Kidney epithelial cell (primary cell): ENCODE data around the gene CLNK. TPM values are rescaled to one million over a fixed set of nuclear protein-coding genes. Genes with fewer than 3 reads are reported as not detected.

Experiments
- DNase-seq: peaks from one replicate; pipeline ENCODE4 v3.0.0-alpha.2; 2010; ENCODE audit warnings: low read depth
- H3K27me3 ChIP-seq: 2 replicates; pipeline ENCODE4 v1.6.0; 2011; ENCODE audit warnings: low read length; ENCODE audit not compliant: control insufficient read depth, insufficient read depth
- H3K36me3 ChIP-seq: 2 replicates; pipeline ENCODE4 v1.5.1; 2011; ENCODE audit warnings: low read length; ENCODE audit not compliant: control insufficient read depth, insufficient read depth
- H3K4me3 ChIP-seq: 2 replicates; pipeline ENCODE4 v1.5.1; 2011; ENCODE audit warnings: low read depth, mild to moderate bottlenecking, control low read depth, low read length
- total RNA-seq: library from RNA; depleted of rRNA; stranded (reverse); fragments of >200 nt; gene quantifications from 2 replicates; pipeline ENCODE4 v1.2.3, GENCODE V29; 2015
- TF ChIP-seq, protein P1 (sequence below): IDR thresholded peaks from 2 replicates; pipeline ENCODE4 v1.5.1; 2011; ENCODE audit warnings: mild to moderate bottlenecking, moderate library complexity, low read length, control low read depth, inconsistent platforms; ENCODE audit not compliant: insufficient read depth, poor library complexity, severe bottlenecking

Gene CLNK
- total RNA-seq, 1 donor from 2014 or later = not detected

DNA sequence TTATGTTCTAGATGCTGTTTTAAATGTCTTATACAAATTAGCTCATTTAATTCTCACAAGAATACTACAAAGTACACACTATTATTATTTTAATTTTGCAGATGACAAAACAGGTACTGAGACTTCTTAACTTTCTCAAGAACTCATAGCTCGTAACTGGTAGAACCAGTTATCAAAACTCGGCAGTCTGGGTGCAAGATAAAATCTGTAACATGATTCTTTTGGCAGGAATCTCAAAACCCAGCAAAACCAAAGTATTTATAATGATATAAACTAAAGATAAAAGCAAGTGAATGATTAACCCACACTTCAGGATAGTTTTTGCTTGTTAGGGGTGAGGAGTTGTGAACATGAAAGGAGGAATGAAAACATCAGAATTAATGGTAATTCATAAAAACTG lies 27.6 kb downstream of the CLNK start:
- Histone ChIP-seq H3K27me3 (no peaks in the 10 kb centered on the region), H3K4me3 (no peak overlapping the region), H3K36me3 (no peaks in the 10 kb centered on the region)
- TF ChIP-seq, protein P1, sequence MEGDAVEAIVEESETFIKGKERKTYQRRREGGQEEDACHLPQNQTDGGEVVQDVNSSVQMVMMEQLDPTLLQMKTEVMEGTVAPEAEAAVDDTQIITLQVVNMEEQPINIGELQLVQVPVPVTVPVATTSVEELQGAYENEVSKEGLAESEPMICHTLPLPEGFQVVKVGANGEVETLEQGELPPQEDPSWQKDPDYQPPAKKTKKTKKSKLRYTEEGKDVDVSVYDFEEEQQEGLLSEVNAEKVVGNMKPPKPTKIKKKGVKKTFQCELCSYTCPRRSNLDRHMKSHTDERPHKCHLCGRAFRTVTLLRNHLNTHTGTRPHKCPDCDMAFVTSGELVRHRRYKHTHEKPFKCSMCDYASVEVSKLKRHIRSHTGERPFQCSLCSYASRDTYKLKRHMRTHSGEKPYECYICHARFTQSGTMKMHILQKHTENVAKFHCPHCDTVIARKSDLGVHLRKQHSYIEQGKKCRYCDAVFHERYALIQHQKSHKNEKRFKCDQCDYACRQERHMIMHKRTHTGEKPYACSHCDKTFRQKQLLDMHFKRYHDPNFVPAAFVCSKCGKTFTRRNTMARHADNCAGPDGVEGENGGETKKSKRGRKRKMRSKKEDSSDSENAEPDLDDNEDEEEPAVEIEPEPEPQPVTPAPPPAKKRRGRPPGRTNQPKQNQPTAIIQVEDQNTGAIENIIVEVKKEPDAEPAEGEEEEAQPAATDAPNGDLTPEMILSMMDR = no peak
- peak; percentile 26 for DNase-seq

DNA sequence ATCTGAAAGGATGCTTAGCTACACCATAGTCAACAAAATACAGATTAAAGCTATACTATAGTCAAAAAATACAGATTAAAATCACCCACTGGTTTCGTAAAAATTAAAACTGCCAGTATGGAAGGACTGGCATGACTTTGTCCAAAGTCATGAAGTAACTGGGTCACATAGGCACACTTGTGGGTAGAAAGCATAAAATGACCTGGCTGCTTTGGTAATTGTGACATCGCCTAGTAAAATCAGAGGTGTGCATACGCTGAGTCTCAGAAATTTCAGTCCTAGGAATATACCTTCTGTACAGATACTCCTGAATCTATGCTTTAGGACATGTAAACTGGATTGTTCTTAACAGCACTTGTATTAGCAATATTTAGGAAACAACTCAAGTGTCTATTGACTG lies 28.1 kb downstream of the CLNK start:
- TF ChIP-seq, protein P1 = no peak
- H3K36me3 ChIP-seq = no peaks in the 10 kb centered on the region
- H3K27me3 ChIP-seq = no peaks in the 10 kb centered on the region
- no peak for DNase-seq
- no peak overlapping the region for H3K4me3 ChIP-seq

GRCh38 chr4:10655968-10656367 lies 28.6 kb downstream of the CLNK start:
- no peak for DNase-seq
- TF ChIP-seq, protein P1 = no peak
- H3K4me3 ChIP-seq = no peak overlapping the region
- H3K36me3 ChIP-seq = no peaks in the 10 kb centered on the region
- no peaks in the 10 kb centered on the region for H3K27me3 ChIP-seq

DNA sequence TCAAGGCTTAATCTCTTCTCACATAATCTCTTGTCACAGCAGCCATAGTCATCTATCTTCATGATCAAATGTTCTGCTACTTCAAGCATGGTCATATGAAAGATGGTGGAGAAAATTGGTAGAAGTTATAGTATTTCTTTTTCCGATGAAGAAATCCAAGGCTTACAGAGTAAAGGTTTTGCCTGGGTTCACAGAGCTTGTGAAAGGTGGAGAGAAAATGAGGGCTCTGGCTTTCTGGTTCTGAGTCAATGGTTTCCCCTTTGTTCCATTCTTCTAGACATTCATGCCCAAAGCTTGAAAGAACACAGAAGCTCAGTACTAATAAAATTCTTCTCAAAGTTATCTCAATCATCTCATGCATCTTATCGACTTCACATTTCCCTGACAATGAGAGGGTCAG lies 36.1 kb downstream of the CLNK start:
- Histone ChIP-seq H3K36me3 (no peaks in the 10 kb centered on the region), H3K27me3 (no peaks in the 10 kb centered on the region), H3K4me3 (no peak overlapping the region)
- DNase-seq = no peak
- TF ChIP-seq, protein P1 = no peak

DNA sequence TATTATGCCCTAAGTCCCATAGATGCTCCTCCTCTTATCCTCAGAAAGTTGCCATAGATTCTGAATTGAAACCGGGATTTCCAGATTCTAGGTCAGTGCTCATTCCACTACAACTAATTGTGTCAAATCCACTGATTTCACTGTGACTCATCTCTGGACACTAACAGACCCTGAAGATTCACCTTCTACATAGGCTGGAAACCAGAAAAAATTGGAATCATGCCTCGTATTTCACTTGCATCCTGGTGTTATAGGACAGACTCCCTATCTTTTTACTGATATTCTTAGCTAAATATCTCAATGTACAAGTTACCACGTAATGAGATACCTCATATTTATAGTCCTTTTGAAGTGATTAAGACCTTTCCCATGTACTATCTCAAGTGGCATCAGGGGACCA lies 36.7 kb downstream of the CLNK start:
- Histone ChIP-seq H3K27me3 (no peaks in the 10 kb centered on the region), H3K36me3 (no peaks in the 10 kb centered on the region), H3K4me3 (no peak overlapping the region)
- no peak for DNase-seq
- TF ChIP-seq, protein P1 = no peak

- TF ChIP-seq, protein P1 = no peak
- H3K36me3 ChIP-seq = no peaks in the 10 kb centered on the region
- no peak overlapping the region for H3K4me3 ChIP-seq
- DNase-seq = no peak
- H3K27me3 ChIP-seq = no peaks in the 10 kb centered on the region
Observed at GRCh38 chr4:10643600-10644425, 40.8 kb downstream of the CLNK start.
